ENCODE measurements around the gene ASAP2.

Gene ASAP2

DNA sequence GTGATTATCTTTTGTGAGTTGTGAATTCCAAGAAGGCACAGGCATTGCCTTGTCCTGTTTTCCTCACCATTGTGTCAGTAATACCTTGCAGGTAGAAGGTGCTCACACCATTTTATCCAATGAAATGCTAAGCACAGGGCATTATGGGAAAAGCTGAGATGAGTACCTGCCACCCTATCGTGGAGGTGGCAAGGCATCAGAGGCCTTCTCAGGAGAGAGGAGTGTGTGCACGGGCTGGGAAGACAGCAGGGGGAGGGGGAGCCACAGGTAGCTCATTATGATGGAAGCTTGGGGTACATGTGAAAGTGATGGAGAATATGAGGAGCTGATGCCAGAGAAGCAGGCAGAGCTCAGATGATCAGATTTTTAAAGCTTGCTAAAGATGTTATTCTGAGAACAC lies 69.5 kb downstream of the ASAP2 start:
- TF ChIP-seq, protein P1, sequence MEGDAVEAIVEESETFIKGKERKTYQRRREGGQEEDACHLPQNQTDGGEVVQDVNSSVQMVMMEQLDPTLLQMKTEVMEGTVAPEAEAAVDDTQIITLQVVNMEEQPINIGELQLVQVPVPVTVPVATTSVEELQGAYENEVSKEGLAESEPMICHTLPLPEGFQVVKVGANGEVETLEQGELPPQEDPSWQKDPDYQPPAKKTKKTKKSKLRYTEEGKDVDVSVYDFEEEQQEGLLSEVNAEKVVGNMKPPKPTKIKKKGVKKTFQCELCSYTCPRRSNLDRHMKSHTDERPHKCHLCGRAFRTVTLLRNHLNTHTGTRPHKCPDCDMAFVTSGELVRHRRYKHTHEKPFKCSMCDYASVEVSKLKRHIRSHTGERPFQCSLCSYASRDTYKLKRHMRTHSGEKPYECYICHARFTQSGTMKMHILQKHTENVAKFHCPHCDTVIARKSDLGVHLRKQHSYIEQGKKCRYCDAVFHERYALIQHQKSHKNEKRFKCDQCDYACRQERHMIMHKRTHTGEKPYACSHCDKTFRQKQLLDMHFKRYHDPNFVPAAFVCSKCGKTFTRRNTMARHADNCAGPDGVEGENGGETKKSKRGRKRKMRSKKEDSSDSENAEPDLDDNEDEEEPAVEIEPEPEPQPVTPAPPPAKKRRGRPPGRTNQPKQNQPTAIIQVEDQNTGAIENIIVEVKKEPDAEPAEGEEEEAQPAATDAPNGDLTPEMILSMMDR (IDR thresholded peaks at IDR 0.05): no peak

- TF ChIP-seq, protein P1 (IDR thresholded peaks at IDR 0.05): no peak
Measured at GRCh38 chr2:9276901-9277451, 70.4 kb downstream of the ASAP2 start.

- TF ChIP-seq, protein P1 (IDR thresholded peaks at IDR 0.05): no peak
Measured at GRCh38 chr2:9278439-9278838, 71.8 kb downstream of the ASAP2 start.

GRCh38 chr2:9279426-9279825 lies 72.8 kb downstream of the ASAP2 start:
- TF ChIP-seq, protein P1 (IDR thresholded peaks at IDR 0.05): no peak

- TF ChIP-seq, protein P1 (IDR thresholded peaks at IDR 0.05): no peak
Measured at GRCh38 chr2:9280224-9280623, 73.6 kb downstream of the ASAP2 start.

GRCh38 chr2:9281145-9281544 lies 74.5 kb downstream of the ASAP2 start:
- TF ChIP-seq, protein P1 (IDR thresholded peaks at IDR 0.05): no peak

DNA sequence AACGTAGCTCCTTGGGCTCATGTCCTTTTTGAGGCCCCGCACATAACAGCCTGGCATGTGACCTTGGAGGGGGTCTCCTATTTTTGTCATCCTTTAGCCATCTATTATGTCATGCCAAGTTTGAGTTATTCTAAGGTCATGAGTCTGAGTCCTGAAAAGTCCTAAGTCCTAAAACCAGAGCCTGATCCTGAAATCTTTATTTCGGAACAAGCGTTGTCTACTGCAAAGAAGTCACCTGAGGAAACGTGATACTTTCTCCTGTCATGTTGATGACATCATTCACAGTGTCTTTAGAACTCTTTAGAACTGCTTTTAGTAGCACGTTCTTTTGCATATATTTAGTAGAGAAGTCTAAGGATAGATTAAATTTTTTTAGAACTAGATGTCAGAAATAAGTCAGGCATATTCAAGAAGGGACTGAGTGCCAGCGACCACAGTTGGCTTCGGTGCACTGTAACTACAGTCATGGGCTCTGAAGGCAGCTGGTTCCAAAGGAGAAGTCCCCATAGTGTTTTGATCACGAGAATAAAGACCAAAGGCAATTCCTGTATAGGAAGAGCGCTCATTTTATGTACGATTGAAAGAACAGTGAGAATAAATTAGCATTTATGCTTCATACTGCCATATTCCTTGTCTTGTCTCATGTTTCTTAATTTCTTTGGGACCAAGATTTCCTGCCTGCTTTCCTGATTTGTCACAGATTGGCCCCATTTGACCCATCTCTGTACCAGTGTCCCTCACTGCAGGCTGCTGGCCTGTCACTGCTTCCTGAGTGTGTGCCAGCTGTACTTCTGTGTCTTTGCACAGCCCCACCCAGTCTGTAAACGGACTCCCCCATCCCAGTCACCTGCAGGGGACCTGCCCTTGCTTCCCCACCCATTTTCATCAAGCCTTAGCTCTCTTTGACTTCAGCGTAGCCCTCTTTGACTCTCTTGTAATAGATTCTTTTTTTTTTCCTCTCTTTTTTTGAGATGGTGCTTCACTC lies 75.8 kb downstream of the ASAP2 start:
- TF ChIP-seq, protein P1 (IDR thresholded peaks at IDR 0.05): no peak
